ENCODE data around the gene LMNB1. TPM values are rescaled to one million over a fixed set of nuclear protein-coding genes. Genes with fewer than 3 reads are reported as not detected.
A peak's percentile ranks its signal among the peaks of the same experiment; 100 is the strongest.

Gene LMNB1
- total RNA-seq, 2 experiments from 2014 or later: 229 to 243 TPM

GRCh38 chr5:126855266-126855665 is 78.3 kb downstream of the LMNB1 start:
- ATAC-seq (ENCODE audit: low read depth) (no peak), DNase-seq (no peak)
- Mint-ChIP-seq H3K27me3 (no peaks in the 10 kb centered on the region), H3K36me3 (peaks cover 37% of the 10 kb centered on the region), H3K4me3 (peak overlapping the region; percentile 65), H3K4me1 (peaks cover 43% of the 10 kb centered on the region), H3K9me3 (peaks cover 3% of the 10 kb centered on the region), H3K27ac (peak overlapping the region; percentile 84)
- POLR2A ChIA-PET: no interaction called here

- ATAC-seq (ENCODE audit: low read depth): no peak
- Mint-ChIP-seq H3K4me1 (peaks cover 25% of the 10 kb centered on the region), H3K27me3 (no peaks in the 10 kb centered on the region), H3K27ac (no peak overlapping the region), H3K4me3 (no peak overlapping the region), H3K9me3 (peaks cover 3% of the 10 kb centered on the region), H3K36me3 (peaks cover 34% of the 10 kb centered on the region)
- POLR2A ChIA-PET: no interaction called here
- DNase-seq: no peak
Measured at GRCh38 chr5:126857472-126858410, 80.8 kb downstream of the LMNB1 start.

GRCh38 chr5:126858441-126858840 is 81.5 kb downstream of the LMNB1 start:
- Mint-ChIP-seq H3K27ac (no peak overlapping the region), H3K36me3 (peaks cover 38% of the 10 kb centered on the region), H3K9me3 (peaks cover 3% of the 10 kb centered on the region), H3K27me3 (no peaks in the 10 kb centered on the region), H3K4me1 (peaks cover 18% of the 10 kb centered on the region), H3K4me3 (no peak overlapping the region)
- POLR2A ChIA-PET: no interaction called here
- DNase-seq: no peak
- ATAC-seq (ENCODE audit: low read depth): no peak

GRCh38 chr5:126863402-126863801 is 86.5 kb downstream of the LMNB1 start:
- no peak for ATAC-seq (ENCODE audit: low read depth)
- no peaks in the 10 kb centered on the region for H3K9me3 Mint-ChIP-seq
- POLR2A ChIA-PET: no interaction called here
- H3K4me3 Mint-ChIP-seq: no peak overlapping the region
- H3K27me3 Mint-ChIP-seq: no peaks in the 10 kb centered on the region
- peaks cover 18% of the 10 kb centered on the region for H3K36me3 Mint-ChIP-seq
- H3K27ac Mint-ChIP-seq: no peak overlapping the region
- peaks cover 2% of the 10 kb centered on the region for H3K4me1 Mint-ChIP-seq
- DNase-seq: no peak

GRCh38 chr5:126864042-126864688 is 87.2 kb downstream of the LMNB1 start:
- DNase-seq (no peak), ATAC-seq (ENCODE audit: low read depth) (no peak)
- no peak overlapping the region for H3K27ac Mint-ChIP-seq
- no peak overlapping the region for H3K4me3 Mint-ChIP-seq
- H3K4me1 Mint-ChIP-seq: peaks cover 7% of the 10 kb centered on the region
- no peaks in the 10 kb centered on the region for H3K9me3 Mint-ChIP-seq
- peaks cover 18% of the 10 kb centered on the region for H3K36me3 Mint-ChIP-seq
- POLR2A ChIA-PET: no interaction called here
- no peaks in the 10 kb centered on the region for H3K27me3 Mint-ChIP-seq

GRCh38 chr5:126865299-126865698 is 88.4 kb downstream of the LMNB1 start:
- DNase-seq (no peak), ATAC-seq (ENCODE audit: low read depth) (no peak)
- POLR2A ChIA-PET: no interaction called here
- Mint-ChIP-seq H3K27ac (no peak overlapping the region), H3K4me1 (peaks cover 11% of the 10 kb centered on the region), H3K27me3 (no peaks in the 10 kb centered on the region), H3K9me3 (no peaks in the 10 kb centered on the region), H3K4me3 (no peak overlapping the region), H3K36me3 (peaks cover 15% of the 10 kb centered on the region)

GRCh38 chr5:126866851-126867636 is 90.1 kb downstream of the LMNB1 start:
- no peak overlapping the region for H3K27ac Mint-ChIP-seq
- H3K27me3 Mint-ChIP-seq: no peaks in the 10 kb centered on the region
- H3K4me3 Mint-ChIP-seq: no peak overlapping the region
- POLR2A ChIA-PET: no interaction called here
- H3K4me1 Mint-ChIP-seq: peaks cover 11% of the 10 kb centered on the region
- ATAC-seq (ENCODE audit: low read depth) (no peak), DNase-seq (no peak)
- no peaks in the 10 kb centered on the region for H3K9me3 Mint-ChIP-seq
- peaks cover 10% of the 10 kb centered on the region for H3K36me3 Mint-ChIP-seq

GRCh38 chr5:126868338-126869004 is 91.5 kb downstream of the LMNB1 start:
- no peaks in the 10 kb centered on the region for H3K9me3 Mint-ChIP-seq
- H3K27me3 Mint-ChIP-seq: no peaks in the 10 kb centered on the region
- peaks cover 6% of the 10 kb centered on the region for H3K36me3 Mint-ChIP-seq
- H3K4me3 Mint-ChIP-seq: peak overlapping the region; percentile 73
- no peak overlapping the region for H3K27ac Mint-ChIP-seq
- POLR2A ChIA-PET: interaction anchor here (1.3 kb wide), 1 partner anchor 15 kb away, joined by 5 read pairs; no protein-coding TSS in a partner anchor
- no peak for ATAC-seq (ENCODE audit: low read depth)
- no peak for DNase-seq
- peaks cover 11% of the 10 kb centered on the region for H3K4me1 Mint-ChIP-seq

GRCh38 chr5:126869005-126869451 is 92.1 kb downstream of the LMNB1 start:
- ATAC-seq (ENCODE audit: low read depth) (peak; percentile 96), DNase-seq (peak; percentile 52)
- Mint-ChIP-seq H3K36me3 (peaks cover 6% of the 10 kb centered on the region), H3K4me1 (peaks cover 11% of the 10 kb centered on the region), H3K9me3 (no peaks in the 10 kb centered on the region), H3K27me3 (no peaks in the 10 kb centered on the region), H3K27ac (no peak overlapping the region), H3K4me3 (peak overlapping the region; percentile 73)
- POLR2A ChIA-PET: interaction anchor here (1.3 kb wide), 1 partner anchor 15 kb away, joined by 5 read pairs; no protein-coding TSS in a partner anchor

GRCh38 chr5:126871441-126871840 is 94.5 kb downstream of the LMNB1 start:
- Mint-ChIP-seq H3K9me3 (no peaks in the 10 kb centered on the region), H3K4me3 (no peak overlapping the region), H3K27ac (no peak overlapping the region), H3K36me3 (peaks cover 2% of the 10 kb centered on the region), H3K4me1 (peaks cover 11% of the 10 kb centered on the region), H3K27me3 (no peaks in the 10 kb centered on the region)
- POLR2A ChIA-PET: no interaction called here
- no peak for DNase-seq
- no peak for ATAC-seq (ENCODE audit: low read depth)

- DNase-seq (no peak), ATAC-seq (ENCODE audit: low read depth) (no peak)
- Mint-ChIP-seq H3K27ac (no peak overlapping the region), H3K36me3 (peaks cover under 1% of the 10 kb centered on the region), H3K9me3 (no peaks in the 10 kb centered on the region), H3K4me1 (peaks cover 9% of the 10 kb centered on the region), H3K27me3 (no peaks in the 10 kb centered on the region), H3K4me3 (no peak overlapping the region)
- POLR2A ChIA-PET: interaction anchor here (0.7 kb wide), 1 partner anchor 450 kb away, joined by 5 read pairs; no protein-coding TSS in a partner anchor
Measured at GRCh38 chr5:126872561-126873354, 95.8 kb downstream of the LMNB1 start.

GRCh38 chr5:126875303-126875785 is 98.4 kb downstream of the LMNB1 start:
- ATAC-seq (ENCODE audit: low read depth) (no peak), DNase-seq (no peak)
- Mint-ChIP-seq H3K36me3 (peaks cover 5% of the 10 kb centered on the region), H3K4me1 (no peaks in the 10 kb centered on the region), H3K27me3 (no peaks in the 10 kb centered on the region), H3K4me3 (no peak overlapping the region), H3K9me3 (no peaks in the 10 kb centered on the region), H3K27ac (no peak overlapping the region)
- POLR2A ChIA-PET: no interaction called here

Measured in activated naive CD8-positive, alpha-beta T cell treated with anti-CD3 and anti-CD28 coated beads, Interleukin-2, amount 10 ng/mL, durations not matched to agents 7 days and 5 days (primary cell).